ENCODE results near the gene SAG.
"Not testable (repeated sequence)": the region's sequence is repeated elsewhere in the genome, so short reads cannot be mapped to it uniquely, and the experiment has no call there.

- TF ChIP-seq CTCF, POLR2AphosphoS5, POLR2A (IDR thresholded peaks at IDR 0.05): not testable (repeated sequence)
Measured at GRCh38 chr2:233374776-233375175, 67.2 kb downstream of the SAG start.

All from breast epithelium (tissue), 3 donors.